Measurements from ENCODE around the gene GADD45G. TPM values are rescaled to one million over a fixed set of nuclear protein-coding genes. Genes with fewer than 3 reads are reported as not detected.
A peak's percentile ranks its signal among the peaks of the same experiment; 100 is the strongest.

GADD45G gene
- total and polyA plus RNA-seq, 2 of the 4 experiments (the other 2 are of a cell fraction), result 0.15 TPM; not detected in 1

DNA sequence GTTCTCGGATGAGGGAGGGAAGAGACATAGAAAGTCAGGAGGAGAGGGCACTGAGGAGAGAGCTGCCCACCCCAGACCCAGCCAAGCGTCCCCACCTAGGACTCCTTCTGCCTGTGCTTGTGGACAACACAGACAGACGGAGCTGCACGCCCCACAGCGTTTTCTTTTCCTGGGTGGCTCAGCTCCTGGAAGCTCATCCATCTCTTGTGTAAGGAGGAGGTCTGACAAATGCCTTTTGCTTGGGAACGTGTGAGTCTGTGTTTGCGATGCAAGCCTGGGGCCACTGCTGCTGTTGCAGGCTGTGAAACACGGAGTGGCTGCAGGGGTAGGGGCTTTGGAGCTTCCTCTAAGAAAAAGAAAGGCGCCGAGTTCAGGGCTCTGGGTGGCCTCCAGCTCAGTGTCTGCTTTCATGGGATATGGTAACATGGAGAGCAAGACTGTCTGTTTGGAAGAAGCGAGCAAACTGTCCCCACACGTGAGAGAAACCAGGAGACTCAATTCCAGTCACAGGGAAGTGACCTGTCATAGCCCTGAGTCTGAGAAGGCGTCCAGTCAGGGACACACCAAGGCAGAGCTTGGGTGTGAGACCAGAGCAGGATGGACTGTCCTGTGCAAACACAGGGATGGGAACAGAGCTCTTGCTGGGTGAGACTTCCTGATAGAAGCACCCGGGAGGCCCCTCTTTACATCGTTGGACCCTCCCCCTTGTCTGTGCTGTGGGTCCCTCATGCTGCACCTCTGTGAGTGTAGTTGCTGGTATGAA lies 42.7 kb downstream of the GADD45G start:
- no peak overlapping the region for H4K8ac ChIP-seq (ENCODE audit: low read depth in 2 of 2, low read length in 2 of 2)
- H3K4me1 ChIP-seq (ENCODE audit: control insufficient read depth, insufficient read depth, low read length), result no peaks in the 10 kb centered on the region
- intact Hi-C loops (cut with micrococcal nuclease) (no loop called here), dilution Hi-C loops (cut with HindIII; ENCODE audit: low sequenced_read_pairs, unreplicated experiment) (no loop called here), in situ Hi-C loops (cut with MboI; ENCODE audit: low sequenced_read_pairs) (no loop called here)
- ATAC-seq (ENCODE audit: low read depth) (no peak), DNase-seq (no peak)
- no peak overlapping the region for H3K14ac ChIP-seq (replicated peaks; ENCODE audit: low read depth, low read length)
- H3K23ac ChIP-seq (ENCODE audit: low read depth, low read length), result no peak overlapping the region
- no peak overlapping the region for H3K4ac ChIP-seq (ENCODE audit: low read depth, low read length)
- no peak overlapping the region for H3K4me3 ChIP-seq (ENCODE audit: insufficient read depth, low read depth, low read length)
- no peak overlapping the region for H2BK5ac ChIP-seq (ENCODE audit: low read depth, low read length, poor library complexity, severe bottlenecking)
- no peak overlapping the region for H3K56ac ChIP-seq (ENCODE audit: extremely low read depth, insufficient read depth, low read length)
- TF ChIP-seq MAFK (IDR thresholded peaks at IDR 0.05; ENCODE audit: low read depth, low read length) (no peak), BHLHE40 (IDR thresholded peaks at IDR 0.05; ENCODE audit: low read depth, low read length) (no peak), MAZ (IDR thresholded peaks at IDR 0.05; ENCODE audit: borderline replicate concordance, low read depth, low read length) (no peak), RFX5 (IDR thresholded peaks at IDR 0.05; ENCODE audit: low read depth, low read length) (no peak), SMC3 (IDR thresholded peaks at IDR 0.05; ENCODE audit: low read depth, low read length) (no peak), CHD1 (IDR thresholded peaks at IDR 0.05; ENCODE audit: low read depth, low read length) (no peak), MXI1 (IDR thresholded peaks at IDR 0.05; ENCODE audit: borderline replicate concordance, low read depth, low read length) (no peak), RCOR1 (IDR thresholded peaks at IDR 0.05; ENCODE audit: insufficient replicate concordance, low read length) (no peak), RAD21 (IDR thresholded peaks at IDR 0.05; ENCODE audit: low read length) (no peak), FOS (IDR thresholded peaks at IDR 0.05; ENCODE audit: low read depth, low read length) (no peak)
- TF ChIP-seq, protein P1, sequence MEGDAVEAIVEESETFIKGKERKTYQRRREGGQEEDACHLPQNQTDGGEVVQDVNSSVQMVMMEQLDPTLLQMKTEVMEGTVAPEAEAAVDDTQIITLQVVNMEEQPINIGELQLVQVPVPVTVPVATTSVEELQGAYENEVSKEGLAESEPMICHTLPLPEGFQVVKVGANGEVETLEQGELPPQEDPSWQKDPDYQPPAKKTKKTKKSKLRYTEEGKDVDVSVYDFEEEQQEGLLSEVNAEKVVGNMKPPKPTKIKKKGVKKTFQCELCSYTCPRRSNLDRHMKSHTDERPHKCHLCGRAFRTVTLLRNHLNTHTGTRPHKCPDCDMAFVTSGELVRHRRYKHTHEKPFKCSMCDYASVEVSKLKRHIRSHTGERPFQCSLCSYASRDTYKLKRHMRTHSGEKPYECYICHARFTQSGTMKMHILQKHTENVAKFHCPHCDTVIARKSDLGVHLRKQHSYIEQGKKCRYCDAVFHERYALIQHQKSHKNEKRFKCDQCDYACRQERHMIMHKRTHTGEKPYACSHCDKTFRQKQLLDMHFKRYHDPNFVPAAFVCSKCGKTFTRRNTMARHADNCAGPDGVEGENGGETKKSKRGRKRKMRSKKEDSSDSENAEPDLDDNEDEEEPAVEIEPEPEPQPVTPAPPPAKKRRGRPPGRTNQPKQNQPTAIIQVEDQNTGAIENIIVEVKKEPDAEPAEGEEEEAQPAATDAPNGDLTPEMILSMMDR (conservative IDR thresholded peaks at IDR 0.05; ENCODE audit: low read depth, low read length), result no peak
- TF ChIP-seq, protein P2, sequence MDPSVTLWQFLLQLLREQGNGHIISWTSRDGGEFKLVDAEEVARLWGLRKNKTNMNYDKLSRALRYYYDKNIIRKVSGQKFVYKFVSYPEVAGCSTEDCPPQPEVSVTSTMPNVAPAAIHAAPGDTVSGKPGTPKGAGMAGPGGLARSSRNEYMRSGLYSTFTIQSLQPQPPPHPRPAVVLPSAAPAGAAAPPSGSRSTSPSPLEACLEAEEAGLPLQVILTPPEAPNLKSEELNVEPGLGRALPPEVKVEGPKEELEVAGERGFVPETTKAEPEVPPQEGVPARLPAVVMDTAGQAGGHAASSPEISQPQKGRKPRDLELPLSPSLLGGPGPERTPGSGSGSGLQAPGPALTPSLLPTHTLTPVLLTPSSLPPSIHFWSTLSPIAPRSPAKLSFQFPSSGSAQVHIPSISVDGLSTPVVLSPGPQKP (IDR thresholded peaks at IDR 0.05; ENCODE audit: borderline replicate concordance, low read depth, low read length), result no peak
- H2BK120ac ChIP-seq (ENCODE audit: low read depth, low read length), result no peak overlapping the region
- no peaks in the 10 kb centered on the region for H3K9me3 ChIP-seq (ENCODE audit: control insufficient read depth, insufficient read depth, low read length)
- H3K18ac ChIP-seq (ENCODE audit: low read depth, low read length), result no peak overlapping the region
- POLR2A ChIA-PET (ENCODE audit: unreplicated experiment), result interaction anchor here (0.6 kb wide), 1 partner anchor 102 kb away, joined by 6 read pairs; no protein-coding TSS in a partner anchor
- CTCF ChIA-PET, result no interaction called here
- no peak overlapping the region for H2BK15ac ChIP-seq (ENCODE audit: low read depth, low read length)
- BruUV-seq (replicated peaks), result no TSS peak
- H4K20me1 ChIP-seq (ENCODE audit: insufficient read depth, low read length), result no peaks in the 10 kb centered on the region
- no peaks in the 10 kb centered on the region for H3K9me1 ChIP-seq (ENCODE audit: insufficient read depth, low read length)
- no peak overlapping the region for H3K4me2 ChIP-seq (ENCODE audit: low read depth, low read length)
- 50% methylated on average over 1 of the region's 15 CpGs; no CpG with 5 or more reads in 1 of the 2 experiments for WGBS, 2 experiments (ENCODE audit: extremely low coverage in 2 of 2, insufficient read length in 1 of 2)
- no peak overlapping the region for H4K91ac ChIP-seq (ENCODE audit: insufficient read depth, low read depth, low read length)
- H4K5ac ChIP-seq (ENCODE audit: low read depth, low read length), result no peak overlapping the region
- no peak overlapping the region for H2AK9ac ChIP-seq (replicated peaks; ENCODE audit: low read depth, low read length, poor library complexity)
- H3K27ac ChIP-seq (ENCODE audit: insufficient read depth, low read length), result no peak overlapping the region
- H3K36me3 ChIP-seq (ENCODE audit: control insufficient read depth, insufficient read depth, low read length), result no peaks in the 10 kb centered on the region
- no peak overlapping the region for H2AK5ac ChIP-seq (ENCODE audit: low read depth, low read length)
- no peak overlapping the region for H3K9ac ChIP-seq (ENCODE audit: low read depth, low read length)
- no peak overlapping the region for H2BK20ac ChIP-seq (ENCODE audit: low read depth, low read length)
- H2AFZ ChIP-seq (replicated peaks; ENCODE audit: low read length, poor library complexity), result peak overlapping the region; percentile 15
- peaks cover 5% of the 10 kb centered on the region for H3K27me3 ChIP-seq (ENCODE audit: control insufficient read depth, insufficient read depth, low read length)
- no peaks in the 10 kb centered on the region for H3K79me1 ChIP-seq (ENCODE audit: low read depth in 1 of 2, low read length in 2 of 2)
